Effector CD4-positive, alpha-beta T cell (primary cell): Measurements from ENCODE around the gene NGRN.

Experiments
- DNase-seq: peaks from one replicate; pipeline ENCODE4 v3.0.0-alpha.2; 2020
- total RNA-seq: gene quantifications from one replicate; lab custom pipeline; 2026; lab: John Stamatoyannopoulos, UW

Gene NGRN
- total RNA-seq, result 25.0 reads per million, percentile 52 among the genes with 10 or more reads in this experiment

DNA sequence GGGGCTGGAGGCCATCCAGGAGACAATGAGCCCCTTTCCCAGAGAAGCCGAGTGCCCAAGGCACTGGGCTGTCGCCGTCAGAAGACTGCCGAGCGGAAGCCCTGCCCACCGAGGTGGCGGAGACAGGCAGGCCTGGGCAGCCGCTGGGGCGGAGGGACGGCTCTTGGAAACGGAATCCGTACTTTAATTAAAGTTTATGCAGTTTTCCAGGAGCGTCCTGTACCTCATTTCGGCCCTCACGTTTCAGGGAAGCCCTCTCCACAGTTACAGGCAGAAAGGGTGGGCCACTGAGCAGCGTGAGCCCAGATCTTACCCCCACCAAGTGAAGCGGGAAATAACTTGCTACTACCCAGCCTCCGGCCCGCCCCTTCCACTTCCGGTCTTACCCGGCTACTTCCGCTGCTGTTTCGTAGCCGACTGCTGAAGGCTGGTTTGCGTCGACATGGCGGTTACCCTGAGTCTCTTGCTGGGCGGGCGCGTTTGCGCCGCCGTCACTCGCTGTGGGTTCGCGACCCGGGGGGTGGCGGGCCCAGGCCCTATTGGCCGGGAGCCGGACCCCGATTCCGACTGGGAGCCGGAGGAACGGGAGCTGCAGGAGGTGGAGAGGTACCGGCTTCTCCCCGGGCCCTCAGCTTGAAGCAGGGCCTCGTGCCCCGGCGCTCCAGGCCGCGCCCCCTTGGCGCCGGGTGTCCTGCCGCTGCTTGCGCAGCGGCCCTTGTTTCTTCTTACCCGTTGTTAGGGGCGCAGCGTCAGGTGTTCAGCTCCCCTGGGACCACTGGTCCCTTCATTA, at the start of gene NGRN:
Gene NGRN, plus strand, starts transcription at position 402 of the 790 bp plus-strand sequence. Its CDS starts 41 bp downstream, at position 443.
- DNase-seq, result peak; percentile 87

- DNase-seq, result no peak
Measured at GRCh38 chr15:90217671-90218394, 47.6 kb upstream of the NGRN start.

DNA sequence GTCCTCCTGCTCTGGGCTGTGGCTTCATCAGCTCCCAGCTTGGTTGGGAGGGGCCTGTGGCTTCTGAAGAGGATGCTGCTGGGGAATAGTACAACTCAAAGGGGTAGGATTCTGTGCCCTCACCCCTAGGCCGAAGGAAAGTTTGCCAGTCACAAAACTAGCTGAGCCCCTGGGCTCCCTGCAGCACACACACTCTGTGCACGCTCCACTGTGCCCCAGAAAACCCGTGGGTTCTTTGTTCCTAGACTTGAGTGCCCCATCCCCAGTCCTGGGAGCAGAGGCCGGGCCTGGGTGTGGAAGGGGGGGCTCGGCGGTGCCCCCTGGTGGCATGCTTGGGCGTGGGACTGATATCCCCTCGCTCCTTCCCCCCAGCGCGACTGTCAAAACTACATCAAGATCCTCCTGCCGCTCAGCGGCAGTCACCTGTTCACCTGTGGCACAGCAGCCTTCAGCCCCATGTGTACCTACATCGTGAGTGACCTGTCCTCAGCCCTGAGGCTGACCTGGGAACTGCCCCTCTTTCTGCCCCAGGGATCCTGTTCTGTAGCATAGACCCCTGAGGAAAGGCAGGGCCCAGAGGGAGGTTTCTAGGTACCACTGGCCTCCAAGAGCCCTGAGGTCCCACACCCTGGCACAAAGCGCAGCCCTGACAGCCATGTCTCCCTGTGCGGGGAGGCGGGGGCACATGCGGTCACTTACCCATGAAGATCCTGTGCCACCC, 45.9 kb upstream of the NGRN start:
- peak; percentile 42 for DNase-seq

DNA sequence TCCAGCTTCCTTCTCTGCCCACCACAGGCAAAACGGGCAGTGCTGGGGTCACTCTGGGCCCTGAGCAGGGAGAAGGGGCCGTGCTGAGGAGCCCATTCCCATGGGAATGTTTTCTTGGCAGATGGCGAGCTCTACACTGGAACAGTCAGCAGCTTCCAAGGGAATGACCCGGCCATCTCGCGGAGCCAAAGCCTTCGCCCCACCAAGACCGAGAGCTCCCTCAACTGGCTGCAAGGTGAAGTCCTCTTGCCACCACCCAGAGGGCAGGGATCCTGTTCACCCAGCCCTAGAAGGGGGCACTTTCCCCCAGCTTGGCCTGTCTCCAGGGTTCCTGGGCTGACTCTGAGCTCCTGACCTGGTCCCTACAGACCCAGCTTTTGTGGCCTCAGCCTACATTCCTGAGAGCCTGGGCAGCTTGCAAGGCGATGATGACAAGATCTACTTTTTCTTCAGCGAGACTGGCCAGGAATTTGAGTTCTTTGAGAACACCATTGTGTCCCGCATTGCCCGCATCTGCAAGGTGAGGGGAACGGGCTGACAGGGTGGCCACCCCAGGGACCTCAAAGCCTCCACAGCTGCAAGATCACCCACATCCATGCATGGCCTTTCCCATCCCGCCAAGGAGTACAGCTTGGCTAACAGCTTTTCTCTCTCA, 44.1 kb upstream of the NGRN start:
- DNase-seq, result no peak

GRCh38 chr15:90222547-90222946, 42.9 kb upstream of the NGRN start:
- no peak for DNase-seq

DNA sequence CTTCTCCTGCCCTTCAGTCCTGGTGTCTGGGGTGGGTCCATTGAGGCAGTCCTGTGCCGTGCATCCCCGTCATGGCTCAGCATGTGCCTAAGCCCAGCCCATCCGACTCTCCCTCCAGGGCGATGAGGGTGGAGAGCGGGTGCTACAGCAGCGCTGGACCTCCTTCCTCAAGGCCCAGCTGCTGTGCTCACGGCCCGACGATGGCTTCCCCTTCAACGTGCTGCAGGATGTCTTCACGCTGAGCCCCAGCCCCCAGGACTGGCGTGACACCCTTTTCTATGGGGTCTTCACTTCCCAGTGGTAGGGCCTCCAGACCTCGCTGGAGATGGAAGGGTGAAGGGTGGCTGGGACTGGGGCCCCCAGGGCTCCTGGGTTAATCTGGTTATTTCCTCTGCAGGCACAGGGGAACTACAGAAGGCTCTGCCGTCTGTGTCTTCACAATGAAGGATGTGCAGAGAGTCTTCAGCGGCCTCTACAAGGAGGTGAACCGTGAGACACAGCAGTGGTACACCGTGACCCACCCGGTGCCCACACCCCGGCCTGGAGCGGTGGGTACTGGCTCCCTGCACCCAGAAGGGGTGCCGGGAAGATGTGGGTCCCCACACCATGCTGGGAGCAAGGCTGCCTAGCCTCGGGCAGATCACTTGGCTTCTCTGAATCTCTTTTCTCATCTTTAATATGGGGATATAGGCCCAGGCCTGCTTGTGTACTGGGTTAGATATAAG, 41.9 kb upstream of the NGRN start:
- no peak for DNase-seq

DNA sequence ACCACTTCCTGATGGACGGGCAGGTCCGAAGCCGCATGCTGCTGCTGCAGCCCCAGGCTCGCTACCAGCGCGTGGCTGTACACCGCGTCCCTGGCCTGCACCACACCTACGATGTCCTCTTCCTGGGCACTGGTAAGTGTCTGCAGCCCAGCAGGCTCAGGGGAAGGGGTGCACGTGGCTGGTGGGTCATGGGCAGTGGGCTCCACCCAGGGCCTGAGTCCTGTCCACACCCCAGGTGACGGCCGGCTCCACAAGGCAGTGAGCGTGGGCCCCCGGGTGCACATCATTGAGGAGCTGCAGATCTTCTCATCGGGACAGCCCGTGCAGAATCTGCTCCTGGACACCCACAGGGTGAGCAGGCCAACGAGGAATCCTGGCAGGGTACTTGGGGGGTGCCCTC, 40.4 kb upstream of the NGRN start:
- no peak for DNase-seq

- no peak for DNase-seq
Measured at GRCh38 chr15:90225504-90226234, 39.8 kb upstream of the NGRN start.

DNA sequence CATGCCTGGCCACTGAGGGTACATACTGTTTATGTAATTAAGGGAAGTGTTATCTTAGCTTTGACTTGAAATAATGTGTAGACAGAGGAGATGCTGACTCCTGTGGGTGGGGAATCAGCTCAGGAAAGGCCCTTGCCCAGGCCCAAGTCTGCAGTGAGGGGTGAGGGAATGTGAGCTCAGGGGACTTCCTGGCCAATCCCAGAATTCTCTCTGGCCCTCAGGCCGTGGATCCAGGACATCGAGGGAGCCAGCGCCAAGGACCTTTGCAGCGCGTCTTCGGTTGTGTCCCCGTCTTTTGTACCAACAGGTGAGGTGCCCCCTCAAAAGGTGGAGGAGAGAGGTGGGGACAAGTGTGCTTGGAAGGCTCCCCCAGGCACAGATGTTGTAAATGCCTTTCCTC, 38.1 kb upstream of the NGRN start:
- no peak for DNase-seq

GRCh38 chr15:90227816-90228772, 37.4 kb upstream of the NGRN start:
- DNase-seq, result no peak

DNA sequence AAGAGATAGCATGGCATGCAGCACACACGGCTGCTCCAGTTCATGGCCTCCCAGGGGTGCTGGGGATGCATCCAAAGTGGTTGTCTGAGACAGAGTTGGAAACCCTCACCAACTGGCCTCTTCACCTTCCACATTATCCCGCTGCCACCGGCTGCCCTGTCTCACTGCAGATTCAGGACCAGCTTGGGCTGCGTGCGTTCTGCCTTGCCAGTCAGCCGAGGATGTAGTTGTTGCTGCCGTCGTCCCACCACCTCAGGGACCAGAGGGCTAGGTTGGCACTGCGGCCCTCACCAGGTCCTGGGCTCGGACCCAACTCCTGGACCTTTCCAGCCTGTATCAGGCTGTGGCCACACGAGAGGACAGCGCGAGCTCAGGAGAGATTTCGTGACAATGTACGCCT, 36.5 kb upstream of the NGRN start:
- no peak for DNase-seq

DNA sequence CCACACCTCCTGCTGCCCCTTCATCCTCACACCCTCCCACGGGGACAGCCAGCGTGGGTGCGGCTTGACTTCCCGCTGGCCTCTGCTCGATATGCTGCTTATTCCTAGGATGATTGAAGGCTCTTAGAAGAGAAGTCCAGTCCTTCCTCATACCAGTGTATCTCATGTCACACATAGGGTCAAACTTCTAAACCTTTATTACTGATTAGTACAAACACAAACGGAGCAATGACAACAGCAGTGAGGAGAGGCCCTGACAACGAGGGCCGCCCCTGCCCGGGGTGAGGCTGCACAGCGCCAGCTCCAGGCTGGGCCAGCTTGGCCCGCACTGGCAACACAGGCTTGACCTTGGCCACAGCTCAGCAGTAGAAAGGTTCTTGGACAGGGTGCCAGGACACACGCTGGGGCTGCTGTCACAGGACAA, 35.4 kb upstream of the NGRN start:
- no peak for DNase-seq

DNA sequence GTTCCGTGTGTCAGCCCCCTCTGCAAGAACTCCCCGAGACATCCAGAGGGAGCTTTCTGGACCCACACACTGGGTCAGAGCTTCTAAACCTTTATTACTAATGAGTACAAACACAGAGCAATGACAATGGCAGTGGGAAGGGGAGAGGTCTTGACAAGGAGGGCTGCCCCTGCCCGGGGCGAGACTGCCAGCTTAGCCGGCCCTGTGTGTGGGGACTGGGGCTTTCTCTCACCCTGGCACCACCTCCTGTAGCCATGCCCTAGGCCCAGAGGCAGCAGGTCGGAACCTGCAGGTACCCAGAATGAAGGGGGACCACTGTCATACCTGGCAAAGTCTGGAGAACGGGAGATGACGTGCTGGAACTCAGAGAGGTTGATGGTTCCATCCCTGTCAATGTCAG, 34.9 kb upstream of the NGRN start:
- DNase-seq, result no peak

- DNase-seq, result peak; percentile 78
Measured at GRCh38 chr15:90231028-90232017, 34.1 kb upstream of the NGRN start.

DNA sequence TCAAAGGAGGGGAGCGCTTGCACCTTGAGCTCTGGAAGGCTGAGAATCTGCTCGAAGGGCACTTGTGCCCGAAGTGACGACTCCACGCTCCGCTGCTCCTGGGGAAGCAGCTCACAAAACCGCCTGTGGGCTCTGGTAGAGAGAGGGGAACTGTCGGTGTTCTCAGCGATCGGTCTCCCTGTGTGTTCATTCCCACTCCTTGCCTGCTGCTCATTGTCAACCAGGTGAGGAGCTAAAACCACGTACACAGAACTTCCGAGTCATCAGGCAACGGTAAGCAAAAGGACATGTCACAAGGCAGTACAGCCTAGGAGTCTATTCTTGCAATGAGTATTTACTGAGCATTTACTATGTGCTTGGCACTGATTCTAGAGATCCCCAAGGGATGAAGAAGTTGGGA, 33.3 kb upstream of the NGRN start:
- DNase-seq, result no peak

- DNase-seq, result no peak
Measured at GRCh38 chr15:90232941-90233386, 32.5 kb upstream of the NGRN start.

GRCh38 chr15:90233387-90234095, 31.9 kb upstream of the NGRN start, which contains the start of gene CIB1:
Gene CIB1, minus strand, starts transcription at chr15:90233941. Its CDS starts 56 bp downstream, at chr15:90233885.
- peak; percentile 96 for DNase-seq
